NCI-H82 treated with DMSO at 0.1 percent for 48 hours (cell line): Measurements from ENCODE around the gene RNF214.

Experiments used
- DNase-seq: peaks from one replicate; lab custom pipeline; 2025; ENCODE audit not compliant: unreplicated experiment; lab: John Stamatoyannopoulos, UW

The RNF214 gene

GRCh38 chr11:117212697-117213355 is 19.6 kb upstream of the RNF214 start:
- no peak for DNase-seq

GRCh38 chr11:117214404-117215110 is 17.9 kb upstream of the RNF214 start:
- no peak for DNase-seq

- DNase-seq, result no peak
Observed at GRCh38 chr11:117217141-117218084, 15.1 kb upstream of the RNF214 start.

GRCh38 chr11:117218133-117218915 is 14.1 kb upstream of the RNF214 start:
- DNase-seq, result no peak

- DNase-seq, result no peak
Observed at GRCh38 chr11:117219001-117219400, 13.5 kb upstream of the RNF214 start.

- no peak for DNase-seq
Observed at GRCh38 chr11:117219455-117219854, 13.0 kb upstream of the RNF214 start.

GRCh38 chr11:117219995-117220394 is 12.5 kb upstream of the RNF214 start:
- DNase-seq, result no peak

- no peak for DNase-seq
Observed at GRCh38 chr11:117220568-117220967, 11.9 kb upstream of the RNF214 start.

GRCh38 chr11:117220999-117221774 is 11.3 kb upstream of the RNF214 start:
- DNase-seq, result no peak

GRCh38 chr11:117221775-117222517 is 10.5 kb upstream of the RNF214 start:
- DNase-seq, result no peak

- no peak for DNase-seq
Observed at GRCh38 chr11:117222991-117223740, 9.3 kb upstream of the RNF214 start.

GRCh38 chr11:117223741-117224689 is 8.5 kb upstream of the RNF214 start:
- DNase-seq, result no peak

GRCh38 chr11:117225553-117226170 is 6.8 kb upstream of the RNF214 start:
- no peak for DNase-seq

GRCh38 chr11:117226388-117227385 is 5.8 kb upstream of the RNF214 start:
- DNase-seq, result peak; percentile 46

GRCh38 chr11:117228091-117228490 is 4.4 kb upstream of the RNF214 start:
- no peak for DNase-seq

- DNase-seq, result no peak
Observed at GRCh38 chr11:117229411-117229810, 3.1 kb upstream of the RNF214 start.
